HL-60 (cell line): ENCODE results near the gene AZIN2.

Experiments
- DNase-seq, 2 experiments: peaks; one replicate each; pipeline ENCODE4 v3.0.0-alpha.2; 2010 to 2020; ENCODE audit warnings: low read depth in 1 of 2, low spot score in 1 of 2
- H3K27ac ChIP-seq: fragments of 250-450 bp; sonication (Bioruptor Pico); replicated peaks from 2 replicates; pipeline ENCODE4 v1.5.1; 2020; ENCODE audit warnings: mild to moderate bottlenecking, moderate library complexity
- H3K27me3 ChIP-seq: fragments of 250-450 bp; sonication (Bioruptor Pico); 2 replicates; pipeline ENCODE4 v1.5.1; 2021; ENCODE audit warnings: mild to moderate bottlenecking, moderate library complexity; ENCODE audit not compliant: insufficient read depth, poor library complexity, severe bottlenecking
- H3K4me3 ChIP-seq: replicated peaks from 2 replicates; pipeline ENCODE4 v1.5.1; 2011; ENCODE audit warnings: mild to moderate bottlenecking, control low read depth, low read length; ENCODE audit not compliant: insufficient read depth
- CTCF ChIP-seq: IDR thresholded peaks from one replicate; pipeline ENCODE4 v1.5.1; 2011; ENCODE audit warnings: low read length, control low read depth, inconsistent platforms; ENCODE audit not compliant: insufficient read depth
- GABPA ChIP-seq: IDR thresholded peaks from 2 replicates; pipeline ENCODE4 v1.6.1; 2012; ENCODE audit warnings: low read depth
- POLR2AphosphoS5 ChIP-seq: IDR thresholded peaks from 2 replicates; pipeline ENCODE4 v1.6.1; 2012; ENCODE audit warnings: low read depth
- SPI1 ChIP-seq: IDR thresholded peaks from 2 replicates; pipeline ENCODE4 v1.6.1; 2012; ENCODE audit warnings: low read depth, mild to moderate bottlenecking, borderline replicate concordance
- TF ChIP-seq, protein P1 (sequence below): IDR thresholded peaks from 2 replicates; pipeline ENCODE4 v1.6.1; 2012; ENCODE audit warnings: low read depth; ENCODE audit not compliant: insufficient replicate concordance

AZIN2 gene

DNA sequence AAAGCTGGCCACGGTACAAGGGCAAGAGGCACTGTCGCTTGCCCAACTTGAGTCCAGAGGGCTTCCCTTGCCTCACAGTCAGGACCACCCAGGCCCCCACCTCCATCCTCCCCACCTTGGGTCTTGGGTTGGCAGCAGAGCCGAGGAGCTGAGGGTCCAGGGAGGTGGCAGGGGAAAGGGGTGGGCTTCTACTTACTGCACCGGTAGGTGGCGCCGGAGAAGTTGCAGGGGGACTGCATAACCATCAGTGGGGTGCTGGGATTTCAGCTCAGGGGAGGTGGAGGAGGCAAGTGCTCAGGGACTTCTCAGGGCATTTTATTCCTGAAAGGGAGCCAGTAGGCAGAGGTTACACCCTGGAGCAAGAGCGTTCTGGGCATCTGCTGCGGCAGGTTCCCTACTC is 56.8 kb downstream of the AZIN2 start:
- no peak overlapping the region for H3K4me3 ChIP-seq
- no peak for TF ChIP-seq CTCF
- TF ChIP-seq, protein P1, sequence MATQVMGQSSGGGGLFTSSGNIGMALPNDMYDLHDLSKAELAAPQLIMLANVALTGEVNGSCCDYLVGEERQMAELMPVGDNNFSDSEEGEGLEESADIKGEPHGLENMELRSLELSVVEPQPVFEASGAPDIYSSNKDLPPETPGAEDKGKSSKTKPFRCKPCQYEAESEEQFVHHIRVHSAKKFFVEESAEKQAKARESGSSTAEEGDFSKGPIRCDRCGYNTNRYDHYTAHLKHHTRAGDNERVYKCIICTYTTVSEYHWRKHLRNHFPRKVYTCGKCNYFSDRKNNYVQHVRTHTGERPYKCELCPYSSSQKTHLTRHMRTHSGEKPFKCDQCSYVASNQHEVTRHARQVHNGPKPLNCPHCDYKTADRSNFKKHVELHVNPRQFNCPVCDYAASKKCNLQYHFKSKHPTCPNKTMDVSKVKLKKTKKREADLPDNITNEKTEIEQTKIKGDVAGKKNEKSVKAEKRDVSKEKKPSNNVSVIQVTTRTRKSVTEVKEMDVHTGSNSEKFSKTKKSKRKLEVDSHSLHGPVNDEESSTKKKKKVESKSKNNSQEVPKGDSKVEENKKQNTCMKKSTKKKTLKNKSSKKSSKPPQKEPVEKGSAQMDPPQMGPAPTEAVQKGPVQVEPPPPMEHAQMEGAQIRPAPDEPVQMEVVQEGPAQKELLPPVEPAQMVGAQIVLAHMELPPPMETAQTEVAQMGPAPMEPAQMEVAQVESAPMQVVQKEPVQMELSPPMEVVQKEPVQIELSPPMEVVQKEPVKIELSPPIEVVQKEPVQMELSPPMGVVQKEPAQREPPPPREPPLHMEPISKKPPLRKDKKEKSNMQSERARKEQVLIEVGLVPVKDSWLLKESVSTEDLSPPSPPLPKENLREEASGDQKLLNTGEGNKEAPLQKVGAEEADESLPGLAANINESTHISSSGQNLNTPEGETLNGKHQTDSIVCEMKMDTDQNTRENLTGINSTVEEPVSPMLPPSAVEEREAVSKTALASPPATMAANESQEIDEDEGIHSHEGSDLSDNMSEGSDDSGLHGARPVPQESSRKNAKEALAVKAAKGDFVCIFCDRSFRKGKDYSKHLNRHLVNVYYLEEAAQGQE: no peak
- TF ChIP-seq GABPA: no peak
- TF ChIP-seq SPI1: no peak
- no peak for TF ChIP-seq POLR2AphosphoS5
- no peak overlapping the region for H3K27ac ChIP-seq
- DNase-seq: no peak
- H3K27me3 ChIP-seq: no peaks in the 10 kb centered on the region

- Histone ChIP-seq H3K4me3 (no peak overlapping the region), H3K27me3 (no peaks in the 10 kb centered on the region), H3K27ac (no peak overlapping the region)
- TF ChIP-seq, protein P1: peak; percentile 77
- no peak for TF ChIP-seq GABPA
- DNase-seq: no peak
Measured at GRCh38 chr1:33140153-33141149, 59.5 kb downstream of the AZIN2 start.

DNA sequence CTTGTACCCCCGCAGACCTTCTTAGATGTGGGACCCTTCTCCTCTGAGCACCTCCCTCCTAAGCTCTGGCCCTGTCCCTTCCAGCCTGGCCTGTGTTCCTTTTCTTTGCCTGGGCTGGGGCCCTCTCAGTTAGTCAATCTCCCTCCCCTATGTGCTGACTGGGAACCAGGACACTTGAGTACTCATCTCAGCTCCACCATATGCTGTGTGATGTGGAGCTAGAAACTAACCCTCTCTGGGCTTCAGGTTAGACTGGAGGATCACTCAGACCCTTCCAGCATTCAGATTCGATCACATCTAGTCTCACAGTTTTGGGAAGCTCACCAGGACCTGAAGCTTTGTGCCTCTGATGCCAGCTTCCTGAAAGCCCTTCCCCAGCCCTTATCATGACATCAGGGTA is 60.3 kb downstream of the AZIN2 start:
- DNase-seq: no peak
- Histone ChIP-seq H3K27ac (no peak overlapping the region), H3K4me3 (no peak overlapping the region), H3K27me3 (no peaks in the 10 kb centered on the region)
- no peak for TF ChIP-seq SPI1
- TF ChIP-seq, protein P1: no peak
- no peak for TF ChIP-seq CTCF
